Stimulated activated CD4-positive, alpha-beta T cell treated with anti-CD3 and anti-CD28 coated beads, Interleukin-15, amount 100 ng/mL, for 1 hour (primary cell): ENCODE results near the gene JAK3.
A peak's percentile ranks its signal among the peaks of the same experiment; 100 is the strongest.

Source experiments
- DNase-seq, 2 donors: peaks; one replicate each; pipeline ENCODE4 v3.0.0-alpha.2; 2020; ENCODE audit warnings: low read depth in 1 of 2, low spot score in 1 of 2

The JAK3 gene

GRCh38 chr19:17841810-17842662 is 5.7 kb downstream of the JAK3 start:
- DNase-seq: peak; percentile 24 to 52

GRCh38 chr19:17841371-17841809 is 6.4 kb downstream of the JAK3 start:
- no peak for DNase-seq

GRCh38 chr19:17840019-17840418 is 7.8 kb downstream of the JAK3 start:
- no peak for DNase-seq

GRCh38 chr19:17837972-17838371 is 9.8 kb downstream of the JAK3 start:
- DNase-seq: no peak

- no peak for DNase-seq
These were observed 11.3 kb downstream of the JAK3 start for GRCh38 chr19:17836530-17836929.

- no peak for DNase-seq
These were observed 12.4 kb downstream of the JAK3 start for GRCh38 chr19:17835182-17836006.

- no peak for DNase-seq
These were observed 13.2 kb downstream of the JAK3 start for GRCh38 chr19:17834350-17835181.

- no peak for DNase-seq
These were observed 15.2 kb downstream of the JAK3 start for GRCh38 chr19:17832443-17833208.

- DNase-seq: no peak
These were observed 16.3 kb downstream of the JAK3 start for GRCh38 chr19:17831419-17831888.

- peak in 1 of 2 donors; percentile 39 for DNase-seq
These were observed 17.0 kb downstream of the JAK3 start for GRCh38 chr19:17830567-17831418.

GRCh38 chr19:17829855-17830566 is 17.8 kb downstream of the JAK3 start:
- DNase-seq: no peak

GRCh38 chr19:17826508-17827056 is 21.2 kb downstream of the JAK3 start:
- no peak for DNase-seq

- no peak for DNase-seq
These were observed 23.4 kb downstream of the JAK3 start for GRCh38 chr19:17824339-17824738.

GRCh38 chr19:17821190-17821589 is 26.6 kb downstream of the JAK3 start, which contains the start of gene INSL3:
TSS of gene INSL3 (minus strand) at chr19:17821519. CDS start at chr19:17821506, 13 bp downstream.
- no peak for DNase-seq

- DNase-seq: no peak
These were observed 30.0 kb downstream of the JAK3 start for GRCh38 chr19:17817668-17818363.

- DNase-seq: no peak
These were observed 35.7 kb downstream of the JAK3 start for GRCh38 chr19:17812099-17812498.

GRCh38 chr19:17811681-17812080 is 36.1 kb downstream of the JAK3 start:
- DNase-seq: no peak

GRCh38 chr19:17811103-17811502 is 36.7 kb downstream of the JAK3 start:
- no peak for DNase-seq
